Left renal pelvis (tissue), 4 donors: ENCODE data around the gene METTL16. TPM values are rescaled to one million over a fixed set of nuclear protein-coding genes. Genes with fewer than 3 reads are reported as not detected.
"Not testable (repeated sequence)": the region's sequence is repeated elsewhere in the genome, so short reads cannot be mapped to it uniquely, and the experiment has no call there.

ENCODE experiments used
- DNase-seq, 4 donors: peaks; one replicate each; pipeline ENCODE4 v3.0.0-alpha.2; 2013; ENCODE audit warnings: low read depth in 4 of 4, low spot score in 3 of 4
- polyA plus RNA-seq, 4 donors: library from polyadenylated mRNA; unstranded; fragments of 120-200 nt; gene quantifications; one replicate each; pipeline ENCODE4 v1.2.1, GENCODE V29; 2013; ENCODE audit not compliant: insufficient read length in 4 of 4

The METTL16 gene
- polyA plus RNA-seq, 4 donors, result 39.1 to 42.5 (median 40.5) TPM

DNA sequence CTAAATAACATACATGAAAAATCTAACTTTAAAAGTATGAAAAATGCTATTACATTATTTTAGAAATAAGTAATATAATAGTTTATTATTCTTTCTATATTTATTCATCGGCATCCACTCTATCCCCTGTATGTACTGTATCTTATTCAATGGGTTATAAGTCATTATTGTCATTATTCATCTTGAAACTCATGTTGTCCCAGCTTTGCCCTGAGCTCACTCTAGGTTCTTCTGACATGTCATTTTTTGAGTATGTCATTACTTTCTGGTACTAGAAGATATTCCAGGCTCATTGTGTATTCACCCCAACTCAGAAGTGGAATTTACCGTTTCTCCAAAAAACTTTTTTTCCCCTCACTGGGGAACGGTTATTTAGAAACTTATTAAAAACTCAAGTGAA is 57.8 kb downstream of the METTL16 start:
- no peak for DNase-seq

DNA sequence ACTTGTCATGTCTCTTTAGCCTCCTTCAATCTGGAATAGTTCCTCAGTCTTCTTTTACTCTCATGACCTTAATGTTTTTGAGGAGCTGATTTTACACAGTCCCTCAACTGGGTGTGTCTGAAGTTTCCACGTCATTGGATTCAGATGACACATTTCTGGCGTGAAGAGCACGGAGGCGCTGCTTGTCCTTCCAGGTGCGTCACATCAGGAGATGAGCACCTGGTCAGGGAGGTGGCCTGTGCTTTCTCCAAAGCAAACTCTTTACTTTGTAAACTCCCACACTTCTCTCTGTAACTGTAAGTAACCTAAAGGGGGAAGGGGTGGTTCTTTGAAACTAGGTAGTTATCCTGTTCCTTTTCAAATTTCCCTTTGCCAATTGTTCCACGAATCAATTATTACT is 58.4 kb downstream of the METTL16 start:
- DNase-seq, result no peak

DNA sequence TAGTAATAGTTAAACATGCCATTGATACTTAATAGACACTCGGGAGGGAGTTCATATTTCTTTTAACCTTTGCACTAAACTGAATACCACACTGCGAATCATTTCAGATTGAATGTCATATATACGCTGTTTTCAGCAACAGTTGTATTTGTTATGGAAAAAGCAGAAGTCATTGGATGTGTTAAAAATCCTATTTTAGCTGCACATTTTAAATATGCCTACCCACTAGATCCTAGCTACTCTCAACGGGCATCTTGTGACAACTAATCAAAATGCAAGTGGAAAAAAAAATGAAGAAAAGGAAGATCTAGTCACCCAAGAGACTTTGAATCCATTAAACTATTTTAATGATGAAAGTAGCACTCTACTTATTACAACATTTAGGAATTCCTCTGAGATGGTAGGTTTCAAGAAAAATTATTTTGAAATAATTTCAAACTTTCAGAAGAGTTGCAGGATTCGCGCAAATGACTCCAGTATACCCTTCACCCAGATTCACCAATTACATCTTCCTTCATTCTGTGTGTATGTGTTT is 59.4 kb downstream of the METTL16 start:
- DNase-seq, result no peak

DNA sequence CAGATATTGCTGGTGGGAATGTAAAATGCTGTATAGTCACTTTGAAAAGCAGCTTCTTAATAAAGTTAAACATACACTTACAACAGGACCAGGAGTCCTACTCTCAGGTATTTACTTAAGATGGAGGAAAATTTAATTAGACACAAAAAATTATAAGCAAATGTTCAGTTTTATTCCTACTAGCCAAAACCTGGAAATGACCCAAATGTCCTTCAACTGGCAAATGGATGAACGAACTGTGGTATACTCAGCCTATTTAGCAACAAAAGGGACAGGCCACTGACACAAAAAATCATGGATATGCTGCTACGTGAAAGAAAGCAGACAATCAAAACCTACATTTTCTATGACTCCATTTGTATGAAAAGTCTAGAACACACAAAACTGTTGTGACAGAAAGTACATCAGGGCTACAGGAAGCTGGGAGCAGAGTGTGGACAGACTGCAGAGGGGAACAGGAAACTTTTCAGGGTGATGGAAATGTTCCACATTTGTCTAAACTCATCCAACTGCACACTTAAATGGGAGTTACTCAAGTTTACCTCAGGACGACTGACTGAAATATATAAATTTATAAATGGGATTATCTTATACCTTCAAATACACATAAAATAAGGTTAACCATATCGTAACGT is 61.6 kb downstream of the METTL16 start:
- DNase-seq, result no peak

DNA sequence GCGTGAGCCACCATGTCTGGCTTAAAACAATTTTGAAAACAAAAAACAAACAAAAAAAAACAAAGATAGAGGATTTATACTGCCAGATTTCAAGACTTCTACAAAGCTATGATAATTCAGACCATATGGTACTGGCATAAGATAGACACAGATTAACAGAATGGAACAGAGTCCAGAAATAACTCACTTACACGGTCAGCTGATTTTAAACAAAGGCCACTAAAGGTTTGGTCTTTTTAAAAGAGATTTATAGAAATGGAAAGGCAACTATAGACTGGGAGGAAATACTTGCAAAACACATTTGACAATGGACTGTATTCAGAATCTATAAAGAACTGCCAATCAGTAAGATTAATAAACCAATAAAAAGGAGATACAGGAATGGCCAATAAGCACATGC is 62.2 kb downstream of the METTL16 start:
- no peak for DNase-seq

DNA sequence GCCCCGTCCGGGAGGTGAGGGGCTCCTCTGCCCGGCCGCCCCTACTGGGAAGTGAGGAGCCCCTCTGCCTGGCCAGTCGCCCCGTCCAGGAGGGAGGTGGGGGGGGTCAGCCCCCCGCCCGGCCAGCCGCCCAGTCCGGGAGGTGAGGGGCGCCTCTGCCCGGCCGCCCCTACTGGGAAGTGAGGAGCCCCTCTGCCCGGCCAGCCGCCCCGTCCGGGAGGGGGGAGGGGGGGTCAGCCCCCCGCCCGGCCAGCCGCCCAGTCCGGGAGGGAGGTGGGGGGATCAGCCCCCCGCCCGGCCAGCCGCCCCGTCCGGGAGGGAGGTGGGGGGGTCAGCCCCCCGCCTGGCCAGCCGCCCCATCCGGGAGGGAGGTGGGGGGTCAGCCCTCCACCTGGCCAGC is 64.2 kb downstream of the METTL16 start:
- DNase-seq, result not testable (repeated sequence)

DNA sequence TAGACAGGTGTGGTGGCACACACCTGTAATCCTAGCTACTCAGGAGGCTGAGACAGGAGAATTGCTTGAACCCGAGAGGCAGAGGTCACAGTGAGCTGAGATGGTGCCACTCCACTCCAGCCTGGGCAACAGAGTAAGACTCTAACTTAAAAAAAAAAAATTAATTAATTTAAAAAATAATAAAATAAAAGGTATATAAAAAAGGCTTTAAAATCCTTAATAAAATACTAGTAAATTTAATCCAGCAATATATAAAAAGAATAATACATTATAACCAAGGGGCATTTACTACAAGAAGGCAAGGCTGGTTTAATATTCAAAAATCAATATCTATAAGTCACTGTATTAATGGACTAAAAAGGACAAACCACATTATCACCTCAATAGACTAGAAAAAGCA is 66.0 kb downstream of the METTL16 start:
- no peak for DNase-seq

DNA sequence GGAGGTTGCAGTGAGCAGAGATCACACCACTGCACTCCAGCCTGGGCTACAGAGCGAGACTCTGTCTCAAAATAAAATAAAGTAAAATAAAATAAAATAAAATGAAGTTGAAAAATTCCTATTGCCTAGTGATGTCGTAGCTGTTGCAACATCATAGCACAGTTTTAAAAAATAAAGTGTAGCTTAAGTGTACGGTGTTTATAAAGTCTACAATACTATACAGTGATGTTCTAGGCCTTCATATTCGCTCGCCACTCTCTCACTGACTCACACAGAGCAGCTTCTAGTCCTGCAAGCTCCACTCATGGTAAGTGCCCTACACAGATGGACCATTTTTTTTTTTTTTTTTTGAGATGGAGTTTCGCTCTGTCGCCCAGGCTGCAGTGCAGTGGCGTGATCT is 67.3 kb downstream of the METTL16 start:
- DNase-seq, result no peak

DNA sequence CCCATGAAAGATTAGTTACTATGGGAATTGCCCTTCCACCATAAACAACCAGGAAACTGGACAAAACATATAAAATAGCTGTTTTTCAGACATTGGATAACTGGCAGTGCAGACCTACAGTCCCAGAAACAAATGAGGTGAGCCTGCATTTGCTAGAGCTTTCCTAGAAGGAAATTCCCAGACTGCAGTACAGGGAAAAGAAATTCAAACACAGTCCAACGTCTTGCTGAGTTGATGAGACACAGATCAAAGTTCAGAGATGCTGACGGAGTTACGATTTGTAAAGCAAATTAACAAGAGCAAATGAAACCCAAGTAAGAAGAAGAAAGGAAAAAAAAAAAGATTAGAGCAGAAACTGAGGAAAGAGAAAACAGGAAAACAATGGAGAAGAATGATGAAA is 69.5 kb downstream of the METTL16 start:
- no peak for DNase-seq

DNA sequence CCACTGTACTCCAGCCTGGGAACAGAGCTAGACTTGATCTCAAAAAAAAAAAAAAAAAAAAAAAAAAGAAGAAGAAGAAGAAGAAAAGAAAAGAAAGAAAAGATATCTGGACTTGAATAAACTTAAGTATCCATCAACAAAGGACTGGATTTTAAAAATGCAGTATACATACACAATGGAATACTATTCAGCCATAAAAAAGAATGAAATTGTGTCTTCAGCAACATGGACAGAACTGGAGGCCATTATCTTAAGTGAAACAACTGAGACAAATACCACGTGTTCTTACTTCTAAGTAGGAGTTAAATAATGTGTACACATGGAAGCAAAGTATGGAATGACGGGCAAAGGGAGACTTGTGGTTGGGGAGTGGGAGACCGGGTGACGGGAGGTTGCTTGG is 70.8 kb downstream of the METTL16 start:
- no peak for DNase-seq

DNA sequence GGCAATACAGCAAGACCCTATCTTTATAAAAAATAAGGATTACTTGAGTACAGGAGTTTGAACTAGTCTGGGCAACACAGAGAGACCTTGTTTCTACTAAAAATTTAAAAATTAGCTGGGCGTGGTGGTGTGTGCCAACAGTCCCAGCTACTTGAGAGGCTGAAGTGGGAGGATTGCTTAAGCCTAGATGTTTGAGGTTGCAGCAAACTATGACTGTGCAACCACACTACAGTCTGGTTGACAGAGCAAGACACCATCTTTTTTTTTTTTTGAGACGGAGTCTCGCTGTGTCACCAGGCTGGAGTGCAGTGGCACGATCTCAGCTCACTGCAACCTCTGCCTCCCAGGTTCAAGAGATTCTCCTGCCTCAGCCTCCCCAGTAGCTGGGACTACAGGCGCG is 71.7 kb downstream of the METTL16 start:
- DNase-seq, result not testable (repeated sequence)

DNA sequence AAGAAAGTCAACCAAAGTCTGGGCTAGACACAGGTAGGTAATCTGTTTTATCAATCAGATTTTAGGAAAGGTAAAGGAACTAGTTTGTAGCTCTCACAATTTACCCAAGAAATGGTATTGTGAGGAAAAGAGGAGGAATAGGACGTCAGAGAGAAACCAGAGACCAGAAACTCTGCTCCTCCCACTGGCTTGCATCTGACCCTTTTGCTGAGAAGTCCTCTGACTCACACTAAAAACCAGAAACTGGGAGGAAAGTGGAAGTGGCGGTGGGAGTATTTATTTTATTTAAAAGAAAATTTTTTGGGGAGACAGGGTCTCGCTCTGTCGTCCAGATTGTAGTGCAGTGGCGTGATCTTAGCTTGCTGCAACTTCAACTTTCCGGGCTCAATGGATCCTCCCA is 72.9 kb downstream of the METTL16 start:
- DNase-seq, result no peak

DNA sequence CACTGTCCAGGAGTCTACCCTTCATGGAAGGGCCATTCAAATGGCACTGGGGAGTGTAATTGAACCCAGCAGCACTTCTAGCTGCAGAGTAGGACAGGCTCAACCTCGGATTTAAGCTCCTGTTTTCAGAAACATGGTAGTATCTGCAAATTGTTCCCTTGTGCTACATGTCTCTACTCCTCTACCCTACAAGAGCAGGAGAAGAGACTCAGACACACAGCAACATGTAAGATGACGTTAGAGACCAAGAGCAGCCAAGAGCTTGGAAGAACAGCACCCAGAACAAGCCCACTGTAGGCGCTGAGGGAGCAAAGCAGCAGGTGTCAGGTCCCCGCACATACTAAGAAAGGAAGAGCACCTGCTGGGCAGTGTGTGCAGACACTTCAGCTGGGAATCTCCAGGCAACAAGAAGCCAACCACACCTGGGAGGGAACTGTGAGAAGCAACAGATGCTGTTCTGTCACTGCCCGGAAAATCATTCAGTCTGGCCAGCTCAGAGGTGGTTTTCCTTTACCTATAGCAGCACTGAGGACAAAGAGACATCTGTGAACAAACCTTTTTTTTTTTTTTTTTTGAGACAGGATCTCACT is 75.3 kb downstream of the METTL16 start:
- DNase-seq, result no peak

DNA sequence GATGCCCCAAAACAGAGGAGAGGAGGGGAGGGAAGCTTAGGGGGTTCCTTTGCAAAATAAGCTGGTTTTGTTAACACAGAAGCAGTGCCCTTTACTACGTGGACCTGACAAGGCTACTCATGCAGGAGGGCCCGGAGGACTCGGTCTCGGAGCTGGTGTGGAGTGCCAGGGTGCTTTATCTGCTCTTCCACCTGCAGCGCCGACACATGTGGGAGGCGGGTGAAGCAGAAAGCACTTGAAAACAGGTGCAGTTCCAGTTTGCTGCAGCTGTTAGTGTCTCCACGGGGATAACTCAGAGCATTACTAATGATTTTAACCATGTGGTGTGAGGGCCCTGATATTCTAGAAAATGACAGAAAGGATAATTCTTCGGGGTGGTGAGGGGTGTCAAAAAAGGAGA is 75.8 kb downstream of the METTL16 start:
- no peak for DNase-seq

DNA sequence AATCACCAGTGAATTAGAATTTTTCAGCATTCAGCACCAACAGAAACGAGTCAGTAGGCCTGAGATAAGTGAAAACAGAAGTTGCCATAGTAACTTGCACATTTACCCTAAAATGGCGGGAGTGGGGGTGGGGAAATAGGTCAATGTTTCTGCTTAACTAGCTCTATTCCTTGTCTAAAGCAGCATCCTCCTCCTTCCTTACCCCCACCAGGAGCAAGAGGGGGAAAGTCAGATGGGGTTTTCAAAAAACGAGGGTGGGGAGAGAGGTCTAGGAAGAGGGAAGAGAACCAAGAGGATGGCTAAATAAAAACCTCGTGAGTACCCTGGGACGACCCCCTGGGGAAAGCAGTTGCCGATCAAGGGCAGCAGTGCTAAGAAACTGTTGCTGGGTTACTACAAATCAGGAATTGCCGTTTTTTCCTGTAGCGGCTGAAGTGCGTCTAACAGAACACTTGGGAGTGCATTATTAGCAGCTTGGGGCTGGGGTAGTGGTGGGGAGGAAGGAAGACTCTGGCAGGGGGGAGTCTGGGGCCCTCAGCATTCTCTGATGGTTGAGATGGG is 76.4 kb downstream of the METTL16 start:
- no peak for DNase-seq

DNA sequence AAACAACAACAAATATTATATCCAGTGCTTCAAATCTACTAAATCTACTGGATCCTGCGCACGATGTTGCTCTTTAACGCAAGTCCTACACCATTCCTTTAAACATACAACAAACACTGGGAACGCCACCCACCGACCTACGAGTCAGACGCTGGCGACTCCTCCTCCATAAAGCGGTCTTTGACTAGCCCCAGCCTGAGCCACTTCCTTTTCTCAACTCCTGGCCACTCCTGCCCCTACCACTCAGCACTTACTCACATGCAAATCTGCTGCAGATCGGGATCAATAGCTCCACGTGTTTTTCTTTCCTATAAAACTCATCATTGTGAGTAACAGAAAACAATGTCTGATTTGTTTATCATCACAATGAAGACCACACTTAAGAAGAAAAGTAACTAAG is 78.0 kb downstream of the METTL16 start:
- no peak for DNase-seq

DNA sequence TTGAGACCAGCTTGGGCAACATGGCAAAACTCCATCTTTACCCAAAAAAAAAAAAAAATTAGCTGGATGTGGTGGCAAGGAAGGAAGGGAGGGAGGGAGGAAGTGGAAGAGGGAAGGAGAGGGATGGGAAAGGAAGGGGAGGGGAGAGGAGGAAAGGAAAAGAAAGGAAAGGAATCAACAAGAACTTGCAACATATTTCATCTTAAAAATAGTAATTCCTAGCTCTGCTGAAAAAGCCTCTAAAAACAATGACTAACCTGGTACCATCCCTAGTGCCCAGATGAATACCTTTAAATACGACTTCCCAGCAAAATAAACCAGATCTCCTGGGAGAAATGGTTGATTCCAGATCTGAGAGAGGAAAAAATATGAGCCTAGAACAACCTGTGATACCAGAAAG is 83.8 kb downstream of the METTL16 start:
- no peak for DNase-seq

DNA sequence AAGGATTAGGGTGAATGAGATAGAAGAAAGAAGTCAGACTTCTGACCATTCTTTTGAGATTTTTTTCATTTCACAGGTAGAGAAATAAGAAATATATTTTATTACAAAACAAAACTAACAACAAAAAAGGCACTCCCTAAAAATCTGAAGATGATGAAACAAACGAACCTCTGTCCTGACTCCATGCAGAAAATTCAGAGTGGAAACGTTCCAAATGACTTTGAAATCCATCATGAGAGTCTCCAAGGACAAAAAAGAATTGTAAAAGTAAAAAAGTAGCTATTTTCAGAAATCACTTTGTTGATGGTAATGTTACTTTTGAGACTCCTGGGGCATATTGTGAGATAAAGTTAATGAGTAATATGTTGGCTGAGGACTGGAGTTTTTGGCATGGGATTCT is 84.5 kb downstream of the METTL16 start:
- no peak for DNase-seq

DNA sequence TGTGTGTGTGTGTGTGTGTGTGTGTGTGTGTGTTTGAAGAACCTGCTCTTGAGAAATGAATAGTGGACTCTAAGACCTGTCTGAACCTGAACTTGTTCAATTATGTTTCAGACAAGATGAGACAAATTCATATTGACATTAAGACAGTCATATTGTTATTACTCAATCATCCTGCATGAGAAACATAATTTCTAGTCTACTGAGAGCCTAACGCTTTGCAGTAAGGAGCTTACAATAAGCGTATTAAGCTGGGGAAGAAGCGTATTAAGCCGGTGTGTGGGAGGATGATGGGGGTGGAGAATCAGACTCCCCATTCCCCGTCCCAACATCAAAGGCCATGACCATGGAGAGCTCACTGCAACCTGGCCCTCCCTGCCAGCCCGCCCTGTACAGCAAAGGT is 88.4 kb downstream of the METTL16 start:
- DNase-seq, result no peak

DNA sequence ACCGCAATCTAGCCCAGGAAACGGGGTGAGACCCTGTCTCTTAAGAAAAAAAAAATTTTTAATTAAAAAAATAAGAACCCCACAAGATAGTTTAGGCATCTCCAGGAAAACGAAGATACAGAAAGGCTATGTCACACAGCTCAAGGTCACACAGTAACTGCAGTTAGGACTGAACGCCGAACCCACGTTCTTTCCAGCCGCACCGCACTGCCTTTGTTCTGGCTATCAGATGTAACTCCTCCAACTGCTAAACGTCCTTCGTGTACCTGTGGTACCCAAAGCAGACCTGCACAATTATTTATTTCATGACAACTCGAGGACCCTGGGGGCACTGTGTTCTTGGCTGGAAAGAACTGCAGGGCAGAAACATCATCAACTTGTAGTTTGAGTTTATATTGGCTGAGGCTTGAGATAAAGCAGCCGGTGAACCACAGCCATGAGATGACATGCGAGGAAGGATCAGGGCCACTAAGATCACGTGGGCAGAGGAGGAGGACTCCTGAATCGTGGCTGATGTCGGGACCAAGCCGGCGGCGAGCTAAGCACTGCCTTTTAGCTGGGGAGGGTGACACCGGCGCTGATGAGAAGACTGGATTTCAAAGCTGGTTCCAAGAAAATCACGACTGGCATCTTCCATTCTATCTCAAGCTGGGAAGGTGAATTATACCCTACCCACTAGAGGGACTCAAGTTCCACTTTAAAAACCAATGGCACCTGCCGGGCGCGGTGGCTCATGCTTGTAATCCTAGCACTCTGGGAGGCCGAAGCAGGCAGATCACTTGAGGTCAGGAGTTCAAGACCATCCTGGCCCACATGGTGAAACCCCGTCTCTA is 90.2 kb downstream of the METTL16 start:
- no peak for DNase-seq

DNA sequence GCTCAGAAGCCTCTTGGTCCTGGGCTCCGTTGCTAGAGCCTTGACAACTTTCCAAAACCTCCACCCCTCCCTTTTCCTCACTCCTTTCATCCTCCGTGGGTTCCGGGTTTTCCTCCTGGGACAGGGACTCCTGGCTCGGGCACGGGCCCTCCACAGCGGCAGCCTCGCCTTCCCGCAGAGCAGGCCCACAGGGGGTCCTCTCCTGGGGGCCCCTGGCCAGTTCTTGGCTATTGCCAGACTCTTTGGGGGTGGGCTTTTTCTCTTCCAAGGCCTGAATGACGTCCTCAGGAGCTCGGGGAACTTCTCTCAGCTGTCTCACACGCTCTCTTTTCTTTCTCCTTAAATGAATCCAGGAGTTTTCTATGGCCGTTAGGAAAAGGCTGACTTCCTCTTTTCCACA is 91.5 kb downstream of the METTL16 start:
- no peak for DNase-seq
